Muscle layer of colon (tissue), 2 donors: ENCODE measurements around the gene AIPL1.
A peak's percentile ranks its signal among the peaks of the same experiment; 100 is the strongest.

ENCODE experiments used
- H3K27ac ChIP-seq: one replicate; pipeline ENCODE4 v1.7.0; 2013; ENCODE audit warnings: low read depth, mild to moderate bottlenecking, low read length, moderate library complexity
- H3K27me3 ChIP-seq, 2 donors: one replicate each; pipeline ENCODE4 v1.7.0; 2013; ENCODE audit warnings: low read length in 2 of 2, mild to moderate bottlenecking in 2 of 2; ENCODE audit not compliant: insufficient read depth in 2 of 2, control insufficient read depth in 1 of 2
- H3K36me3 ChIP-seq: one replicate; pipeline ENCODE4 v1.7.0; 2013; ENCODE audit warnings: mild to moderate bottlenecking, low read length; ENCODE audit not compliant: insufficient read depth
- H3K4me1 ChIP-seq: one replicate; pipeline ENCODE4 v1.7.0; 2013; ENCODE audit warnings: mild to moderate bottlenecking, low read length; ENCODE audit not compliant: insufficient read depth
- H3K4me3 ChIP-seq, 2 donors: one replicate each; pipeline ENCODE4 v1.7.0; 2013; ENCODE audit warnings: low read length in 2 of 2, low read depth in 1 of 2, mild to moderate bottlenecking in 1 of 2, moderate library complexity in 1 of 2
- H3K9ac ChIP-seq: one replicate; pipeline ENCODE4 v1.7.0; 2013; ENCODE audit warnings: low read length
- H3K9me3 ChIP-seq: one replicate; pipeline ENCODE4 v1.7.0; 2013; ENCODE audit warnings: mild to moderate bottlenecking, low read length
- donor health status: abdominal sarcoma.
- donor health status: Adenocarcinoma of cecum.

Gene AIPL1

GRCh38 chr17:6443692-6444570 lies 9.0 kb upstream of the AIPL1 start, which contains the start of gene PIMREG:
PIMREG (plus strand) TSS chr17:6444455; CDS start chr17:6445111, 656 bp downstream.
- Histone ChIP-seq H3K36me3 (no peaks in the 10 kb centered on the region), H3K4me1 (peaks cover 13% of the 10 kb centered on the region), H3K9me3 (no peaks in the 10 kb centered on the region), H3K27me3 (no peaks in the 10 kb centered on the region), H3K9ac (no peak within 1 kb of the TSS), H3K4me3 (peak within 1 kb of the TSS; percentile 56 to 73), H3K27ac (no peak within 1 kb of the TSS)

GRCh38 chr17:6442775-6443174 lies 7.9 kb upstream of the AIPL1 start:
- H3K27me3 ChIP-seq = peaks cover 0 to under 1% of the 10 kb centered on the region in 2 donors
- H3K4me1 ChIP-seq = peaks cover 13% of the 10 kb centered on the region
- H3K27ac ChIP-seq = no peak overlapping the region
- no peak overlapping the region for H3K9ac ChIP-seq
- no peaks in the 10 kb centered on the region for H3K36me3 ChIP-seq
- H3K4me3 ChIP-seq = no peak overlapping the region
- no peaks in the 10 kb centered on the region for H3K9me3 ChIP-seq

GRCh38 chr17:6439951-6440350 lies 5.0 kb upstream of the AIPL1 start:
- peaks cover 0 to 7% of the 10 kb centered on the region in 2 donors for H3K27me3 ChIP-seq
- no peaks in the 10 kb centered on the region for H3K36me3 ChIP-seq
- H3K9ac ChIP-seq = no peak overlapping the region
- no peak overlapping the region for H3K4me3 ChIP-seq
- no peaks in the 10 kb centered on the region for H3K9me3 ChIP-seq
- H3K4me1 ChIP-seq = peaks cover 13% of the 10 kb centered on the region
- no peak overlapping the region for H3K27ac ChIP-seq

- peaks cover 0 to 7% of the 10 kb centered on the region in 2 donors for H3K27me3 ChIP-seq
- H3K9ac ChIP-seq = no peak overlapping the region
- H3K36me3 ChIP-seq = no peaks in the 10 kb centered on the region
- no peak overlapping the region for H3K4me3 ChIP-seq
- no peaks in the 10 kb centered on the region for H3K9me3 ChIP-seq
- no peak overlapping the region for H3K27ac ChIP-seq
- no peaks in the 10 kb centered on the region for H3K4me1 ChIP-seq
Observed at GRCh38 chr17:6437956-6438355, 3.0 kb upstream of the AIPL1 start.

- Histone ChIP-seq H3K27me3 (peaks cover 0 to 7% of the 10 kb centered on the region in 2 donors), H3K4me3 (no peak overlapping the region), H3K4me1 (no peaks in the 10 kb centered on the region), H3K36me3 (no peaks in the 10 kb centered on the region), H3K27ac (no peak overlapping the region), H3K9ac (no peak overlapping the region), H3K9me3 (no peaks in the 10 kb centered on the region)
Observed at GRCh38 chr17:6437466-6437865, 2.5 kb upstream of the AIPL1 start.

GRCh38 chr17:6435968-6436367 lies 1.0 kb upstream of the AIPL1 start:
- no peaks in the 10 kb centered on the region for H3K4me1 ChIP-seq
- H3K4me3 ChIP-seq = no peak overlapping the region
- H3K36me3 ChIP-seq = no peaks in the 10 kb centered on the region
- no peak overlapping the region for H3K27ac ChIP-seq
- no peak overlapping the region for H3K9ac ChIP-seq
- no peaks in the 10 kb centered on the region for H3K9me3 ChIP-seq
- H3K27me3 ChIP-seq = peaks cover 0 to 7% of the 10 kb centered on the region in 2 donors

- Histone ChIP-seq H3K4me3 (no peak overlapping the region), H3K27me3 (no peaks in the 10 kb centered on the region), H3K4me1 (no peaks in the 10 kb centered on the region), H3K9me3 (no peaks in the 10 kb centered on the region), H3K27ac (no peak overlapping the region), H3K36me3 (no peaks in the 10 kb centered on the region), H3K9ac (no peak overlapping the region)
Observed at GRCh38 chr17:6430769-6431168, 4.2 kb downstream of the AIPL1 start.

- no peaks in the 10 kb centered on the region for H3K36me3 ChIP-seq
- H3K4me3 ChIP-seq = no peak overlapping the region
- no peaks in the 10 kb centered on the region for H3K4me1 ChIP-seq
- H3K9me3 ChIP-seq = no peaks in the 10 kb centered on the region
- H3K27me3 ChIP-seq = no peaks in the 10 kb centered on the region
- no peak overlapping the region for H3K27ac ChIP-seq
- H3K9ac ChIP-seq = no peak overlapping the region
Observed at GRCh38 chr17:6429266-6429665, 5.7 kb downstream of the AIPL1 start.

GRCh38 chr17:6428207-6428965 lies 6.5 kb downstream of the AIPL1 start:
- Histone ChIP-seq H3K27ac (no peak overlapping the region), H3K27me3 (no peaks in the 10 kb centered on the region), H3K36me3 (no peaks in the 10 kb centered on the region), H3K9me3 (no peaks in the 10 kb centered on the region), H3K4me1 (no peaks in the 10 kb centered on the region), H3K4me3 (no peak overlapping the region), H3K9ac (no peak overlapping the region)

GRCh38 chr17:6427279-6427781 lies 7.6 kb downstream of the AIPL1 start:
- no peaks in the 10 kb centered on the region for H3K9me3 ChIP-seq
- no peak overlapping the region for H3K9ac ChIP-seq
- H3K4me1 ChIP-seq = no peaks in the 10 kb centered on the region

GRCh38 chr17:6426356-6427101 lies 8.4 kb downstream of the AIPL1 start:
- Histone ChIP-seq H3K4me3 (no peak overlapping the region), H3K27me3 (no peaks in the 10 kb centered on the region), H3K9ac (no peak overlapping the region), H3K27ac (no peak overlapping the region), H3K36me3 (no peaks in the 10 kb centered on the region), H3K4me1 (no peaks in the 10 kb centered on the region), H3K9me3 (no peaks in the 10 kb centered on the region)

More at GRCh38 chr17:6427279-6427781, 7.6 kb downstream of the AIPL1 start:
- Histone ChIP-seq H3K27ac (no peak overlapping the region), H3K27me3 (no peaks in the 10 kb centered on the region), H3K36me3 (no peaks in the 10 kb centered on the region), H3K4me3 (no peak overlapping the region)
